HG03342 (cell line): ENCODE results near the gene PGM1.
A peak's percentile ranks its signal among the peaks of the same experiment; 100 is the strongest.

Experiments
- ATAC-seq: cut with Tn5 transposase; IDR thresholded peaks from one replicate; pipeline ENCODE4 v1.9.1; 2021; ENCODE audit warnings: mild to moderate bottlenecking, moderate library complexity; ENCODE audit not compliant: unreplicated experiment

The PGM1 gene

DNA sequence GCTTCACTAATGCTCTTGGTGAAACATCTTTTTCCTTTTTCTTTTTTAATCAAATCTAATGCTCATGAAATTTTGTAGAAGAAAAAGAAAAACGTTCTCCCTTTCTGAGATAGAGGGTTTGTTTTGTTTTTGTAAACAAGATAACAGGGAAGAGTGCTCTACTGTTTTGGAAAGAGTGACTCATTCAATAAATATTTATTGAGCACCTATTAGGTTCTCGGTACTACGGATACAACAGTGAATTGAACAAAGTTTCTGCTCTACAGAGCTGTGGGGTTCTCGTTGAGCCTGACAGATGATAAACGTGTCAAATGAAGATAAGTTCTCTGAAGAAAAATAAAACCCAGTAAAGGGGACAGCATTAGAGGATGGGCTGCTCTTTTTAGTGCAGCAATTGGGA is 7.0 kb downstream of the PGM1 start:
- no peak for ATAC-seq

DNA sequence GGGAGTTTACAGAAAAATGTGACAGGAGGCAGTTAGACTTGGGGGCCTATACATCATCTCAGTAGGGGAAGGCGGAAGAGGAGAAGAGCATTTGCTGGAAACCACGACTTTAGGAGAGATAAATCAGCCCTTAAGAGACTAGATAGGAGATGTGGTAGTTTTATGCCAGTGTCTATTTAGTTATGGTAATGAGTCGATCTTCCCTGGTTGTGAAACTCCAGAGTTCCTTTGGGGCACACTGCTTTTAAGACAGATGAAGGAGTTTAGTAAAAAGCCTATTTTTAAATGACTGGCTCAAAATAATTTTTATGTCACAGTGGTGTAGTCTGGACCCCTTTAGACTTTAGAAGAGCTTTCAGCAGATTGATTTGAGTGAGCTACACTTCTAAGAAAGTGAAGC is 7.8 kb downstream of the PGM1 start:
- ATAC-seq: no peak

DNA sequence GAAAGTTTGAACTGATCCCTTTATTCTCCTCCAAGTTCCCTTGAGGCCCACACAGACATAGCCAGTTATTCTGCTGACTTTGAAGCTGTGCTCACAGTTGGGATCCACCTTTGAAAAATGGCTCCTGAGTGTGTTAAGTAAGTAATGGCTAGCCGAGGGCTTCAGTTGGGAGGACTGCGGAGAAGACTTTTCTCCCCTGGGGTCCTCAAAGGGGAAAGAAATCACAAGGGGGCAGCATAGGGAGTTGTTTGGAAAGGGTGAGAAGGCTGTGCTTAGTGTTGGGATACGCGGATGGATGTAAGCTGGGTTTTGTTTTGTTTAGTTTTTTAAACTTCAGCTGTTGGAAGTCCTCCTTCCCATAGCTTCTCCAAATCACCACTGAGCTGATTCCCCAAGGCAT is 8.3 kb downstream of the PGM1 start:
- ATAC-seq: no peak

DNA sequence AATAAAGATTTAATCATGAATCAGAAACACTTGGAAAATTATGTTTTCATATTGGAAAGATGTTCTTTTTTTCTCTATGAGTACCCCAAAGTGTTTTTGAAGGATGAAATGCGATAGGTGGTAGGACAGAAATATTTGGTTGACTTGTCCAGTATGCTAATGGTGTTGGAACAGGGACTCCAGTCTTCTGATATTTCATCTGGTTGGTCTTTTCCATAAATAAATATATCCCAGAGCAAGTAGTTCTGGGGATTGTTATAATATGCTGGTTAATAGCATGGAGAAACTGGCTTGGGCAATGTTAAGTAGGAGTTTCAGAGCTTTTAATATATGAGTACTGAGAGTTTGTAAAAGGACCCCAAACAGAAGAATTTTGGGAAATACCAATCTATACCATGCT is 8.7 kb downstream of the PGM1 start:
- no peak for ATAC-seq

DNA sequence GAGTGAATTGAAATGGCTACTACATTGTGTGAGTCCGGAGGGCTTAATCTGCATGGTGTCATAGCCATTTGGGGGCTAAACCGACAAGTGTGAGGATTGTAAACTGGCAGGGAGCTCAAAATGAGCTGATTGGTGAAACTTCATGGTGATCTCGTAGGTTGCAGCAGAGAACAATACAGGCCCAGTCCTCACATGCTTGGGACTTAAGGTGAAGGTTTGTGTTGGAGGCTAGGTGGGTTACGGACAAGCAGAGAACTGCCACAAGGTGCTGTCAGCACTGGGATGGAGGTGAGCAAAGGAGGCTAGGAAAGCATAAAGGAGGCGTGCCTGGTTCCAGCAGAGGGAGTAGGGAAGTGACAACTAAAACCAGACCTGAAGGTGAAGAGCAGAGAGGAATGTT is 9.4 kb downstream of the PGM1 start:
- no peak for ATAC-seq

DNA sequence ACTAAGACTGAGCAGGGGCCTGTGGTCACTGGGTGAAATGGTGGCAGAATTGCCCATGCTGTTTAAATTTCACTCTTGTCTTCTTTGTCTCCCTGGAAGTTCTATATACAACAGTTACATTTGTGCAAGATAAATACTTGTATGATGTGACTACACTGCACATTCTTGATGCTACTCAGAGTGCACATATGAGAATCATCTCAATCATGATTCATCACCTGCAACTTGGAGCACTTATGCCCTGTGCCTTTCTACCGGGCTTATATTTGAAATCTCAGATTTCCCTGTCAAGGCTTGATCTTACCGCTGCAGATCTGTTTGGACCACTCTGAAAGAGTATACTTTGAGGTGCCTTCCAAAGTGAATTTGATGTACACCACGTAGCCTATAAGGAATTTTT is 10.6 kb downstream of the PGM1 start:
- no peak for ATAC-seq

DNA sequence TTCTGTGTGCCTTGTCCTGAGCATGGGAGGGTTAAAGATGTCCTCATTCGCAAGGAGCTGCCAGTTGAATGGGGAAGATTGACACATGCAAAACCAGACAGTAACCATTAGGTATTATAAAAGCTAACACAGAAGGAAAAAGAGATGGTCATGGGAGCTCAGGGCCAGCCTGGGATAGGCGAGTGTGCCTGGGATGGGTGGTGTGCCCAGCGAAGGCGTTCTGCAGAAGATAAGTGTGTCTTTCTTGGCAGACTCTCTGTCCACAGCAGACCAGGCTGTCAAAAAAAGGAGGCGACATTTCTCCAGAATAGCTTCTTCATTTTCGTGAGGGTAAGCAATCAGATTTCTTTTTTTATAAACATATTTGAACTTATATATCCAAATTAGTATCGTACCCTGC is 14.1 kb downstream of the PGM1 start:
- no peak for ATAC-seq

DNA sequence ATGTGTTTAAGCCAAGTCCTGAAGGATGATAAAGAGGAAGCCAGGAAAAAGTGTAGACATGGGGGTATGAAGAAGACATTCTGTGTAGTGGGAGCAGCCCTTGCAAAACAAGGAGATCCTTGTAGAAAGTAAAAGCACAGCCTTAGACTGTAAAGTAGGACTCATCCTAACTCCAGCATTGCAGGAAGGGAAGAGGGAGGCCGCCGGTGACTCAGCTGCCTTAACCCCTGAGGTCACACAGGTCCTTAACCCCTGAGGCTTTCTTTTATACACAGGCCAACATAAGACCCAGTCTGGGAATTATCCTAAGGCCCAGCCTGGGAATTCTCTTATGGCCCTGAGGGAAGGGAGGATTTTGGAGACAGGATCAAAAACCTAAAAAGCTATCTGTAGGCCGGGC is 18.0 kb downstream of the PGM1 start:
- ATAC-seq: no peak

DNA sequence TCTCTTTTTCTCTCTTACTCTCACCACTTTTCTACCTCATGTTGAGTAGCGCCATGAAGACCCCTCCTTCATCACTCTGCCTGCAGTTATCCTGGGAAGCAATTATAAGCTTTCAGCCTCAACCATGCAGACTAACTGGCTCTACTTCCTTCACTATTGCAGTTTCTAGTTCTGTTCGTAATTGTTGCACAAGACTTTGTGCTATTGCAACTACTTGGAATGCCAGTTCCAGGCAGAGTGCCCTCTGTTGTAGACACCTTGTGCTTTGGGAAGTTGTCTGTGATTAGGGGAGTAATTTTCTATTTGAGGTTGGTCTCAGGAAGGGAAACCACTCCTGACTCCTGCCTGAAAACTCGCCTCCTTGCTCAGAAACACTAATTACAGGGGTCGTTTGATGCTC is 19.4 kb downstream of the PGM1 start:
- ATAC-seq: no peak

DNA sequence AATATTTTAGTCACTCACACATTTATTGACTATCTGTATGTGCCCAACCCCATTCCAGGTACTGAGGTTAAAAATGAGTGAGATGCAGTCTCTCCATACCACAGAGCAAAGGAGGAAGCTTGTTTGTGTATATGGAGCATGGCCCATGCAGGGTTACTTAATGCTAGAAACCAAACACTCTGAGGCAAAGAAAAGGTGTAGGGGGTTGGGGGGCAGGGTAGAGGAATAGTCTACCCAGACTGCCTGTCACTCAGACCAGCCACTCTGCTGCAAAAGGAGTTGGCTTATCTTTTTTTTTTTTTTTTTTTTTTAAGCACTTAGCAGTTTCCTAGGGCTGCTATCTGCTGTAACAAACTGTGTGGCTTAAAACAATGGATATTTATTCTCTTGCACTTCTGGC is 19.8 kb downstream of the PGM1 start:
- ATAC-seq: no peak

DNA sequence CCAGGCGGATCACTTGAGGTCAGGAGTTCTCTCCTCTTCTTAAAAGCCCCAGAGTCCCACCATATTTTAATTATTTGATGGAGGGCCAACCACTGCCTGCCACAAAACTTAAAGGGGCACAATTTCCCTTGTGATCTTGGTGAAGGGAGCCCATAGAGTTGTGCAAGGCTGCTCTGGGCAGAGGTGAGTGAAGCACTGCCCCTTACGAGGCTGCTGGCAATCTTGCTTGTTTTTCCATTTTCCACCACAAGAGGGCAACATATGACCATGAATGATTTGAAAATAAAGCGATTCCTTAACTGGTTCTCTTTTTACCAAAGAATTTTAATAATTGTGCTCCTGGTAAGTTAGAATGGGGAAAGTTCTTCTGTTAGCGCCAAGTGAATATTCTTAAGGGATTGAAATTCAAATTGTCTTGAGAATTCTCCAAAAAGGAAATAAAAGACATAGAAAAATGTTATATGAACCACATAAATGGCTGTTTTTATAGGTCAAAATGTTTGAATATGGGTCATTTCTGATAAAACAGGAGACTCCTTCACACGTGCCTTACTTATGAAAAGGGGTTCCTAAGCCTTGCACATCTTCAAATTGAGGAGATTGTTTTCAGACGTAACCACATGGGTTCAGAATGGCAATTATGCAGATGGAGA is 22.7 kb downstream of the PGM1 start:
- peak; percentile 63 for ATAC-seq

DNA sequence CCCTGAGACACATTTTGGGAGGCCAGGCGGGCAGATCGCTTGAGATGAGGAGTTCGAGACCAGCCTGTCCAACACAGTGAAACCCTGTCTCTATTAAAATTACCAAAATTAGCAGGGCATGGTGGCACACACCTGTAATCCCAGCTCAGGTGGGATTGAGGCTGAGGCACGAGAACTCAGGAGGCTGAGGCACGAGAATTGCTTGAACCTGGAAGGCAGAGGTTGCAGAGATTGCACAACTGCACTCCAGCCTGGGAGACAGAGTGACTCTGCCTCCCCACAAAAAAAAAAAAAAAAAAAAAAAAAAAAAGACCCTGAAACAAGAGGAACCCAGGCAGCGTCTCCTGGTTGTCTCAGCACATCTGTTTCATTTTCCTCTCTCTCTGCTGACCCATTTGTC is 24.2 kb downstream of the PGM1 start:
- ATAC-seq: no peak

DNA sequence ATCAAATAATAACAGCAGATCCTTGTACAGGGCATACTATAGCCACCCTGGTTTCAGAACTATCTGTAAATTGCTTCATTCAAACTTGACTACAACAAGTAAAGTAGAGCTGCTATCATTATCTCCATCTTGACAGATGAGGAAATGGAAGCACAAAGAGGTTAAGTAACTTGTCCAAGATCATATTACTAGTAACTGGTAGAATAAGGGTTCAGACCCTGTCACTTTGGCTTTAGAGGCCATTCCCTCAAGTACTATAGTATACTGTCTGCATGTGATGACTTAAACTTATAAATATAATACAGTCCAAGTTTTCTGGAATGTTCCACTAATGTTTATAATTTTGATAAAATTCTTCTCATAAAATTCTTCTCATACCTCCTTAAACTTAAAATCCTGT is 24.8 kb downstream of the PGM1 start:
- no peak for ATAC-seq

DNA sequence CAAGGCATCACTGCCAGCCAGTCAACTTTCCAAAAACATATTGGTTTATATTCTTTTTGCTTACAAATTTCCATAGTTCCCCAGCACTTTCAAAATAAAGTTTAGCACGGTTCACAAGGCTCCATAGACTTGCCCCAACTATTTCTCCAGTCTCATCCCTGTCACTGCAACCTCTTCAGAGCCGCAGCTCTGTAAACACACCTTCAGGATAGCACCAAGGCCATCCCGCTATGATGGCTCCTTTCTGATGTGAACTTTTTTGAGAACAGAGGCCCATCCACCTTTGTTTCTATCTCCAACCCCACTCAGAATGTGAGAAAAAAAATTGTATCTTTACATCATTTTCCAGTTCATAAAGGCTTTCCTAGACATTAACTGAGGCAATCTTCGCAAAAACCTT is 26.3 kb downstream of the PGM1 start:
- ATAC-seq: no peak

DNA sequence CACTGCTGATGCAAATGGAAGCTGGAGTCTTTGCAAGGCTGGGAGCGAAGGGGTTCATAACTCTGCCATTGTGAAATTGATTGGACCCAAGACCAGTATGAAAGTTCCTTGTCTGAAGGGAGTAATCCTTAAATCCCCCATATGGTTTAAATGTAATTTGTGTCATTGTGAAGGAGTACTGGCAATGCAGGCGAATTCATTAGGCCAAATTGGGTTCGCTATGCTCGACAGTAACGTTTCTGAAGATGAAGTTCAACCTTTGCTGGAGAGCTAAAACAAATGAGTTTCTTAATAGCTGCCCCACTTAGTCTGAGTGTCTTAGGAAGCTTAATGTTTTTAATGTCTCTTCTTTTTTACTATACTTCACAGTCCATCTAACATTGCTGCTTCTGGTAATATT is 27.5 kb downstream of the PGM1 start:
- no peak for ATAC-seq

DNA sequence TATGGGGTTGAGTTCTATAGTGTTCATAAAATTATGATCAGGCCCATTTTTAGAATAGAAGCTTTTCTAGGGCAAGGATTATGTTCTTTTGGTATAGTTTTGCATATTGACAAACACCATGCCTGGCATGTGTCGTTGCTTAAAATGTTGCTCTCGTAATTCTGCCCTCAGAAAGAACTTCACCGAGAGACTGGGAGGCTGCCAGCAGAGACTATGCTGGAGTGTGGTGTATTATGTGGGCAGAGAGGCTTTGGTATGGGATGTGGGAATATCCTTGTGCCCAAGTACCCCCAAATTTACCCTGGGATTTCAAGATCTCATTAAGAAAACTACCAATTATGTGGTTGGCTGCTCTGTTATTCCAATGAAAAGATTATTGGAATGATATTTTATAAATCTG is 27.9 kb downstream of the PGM1 start:
- ATAC-seq: no peak

DNA sequence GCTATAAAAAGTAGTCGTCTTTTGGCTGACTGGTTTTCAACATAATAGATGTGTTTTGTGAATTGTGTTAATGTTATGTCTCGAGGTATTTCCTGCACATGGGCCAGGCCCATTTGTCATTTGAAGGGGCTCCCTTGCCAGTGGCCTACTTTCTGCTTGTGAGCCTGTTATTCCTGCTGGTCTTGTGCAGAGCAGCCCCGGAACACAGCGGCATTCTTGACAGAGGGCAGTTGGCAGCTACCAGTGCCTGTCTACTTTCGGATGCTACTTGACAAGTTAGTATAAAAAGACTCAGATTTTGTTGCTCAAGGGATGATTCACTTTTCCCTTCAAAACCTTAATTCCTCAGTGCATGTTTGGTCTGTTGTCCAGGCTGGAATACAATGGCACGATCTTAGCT is 28.5 kb downstream of the PGM1 start:
- no peak for ATAC-seq

DNA sequence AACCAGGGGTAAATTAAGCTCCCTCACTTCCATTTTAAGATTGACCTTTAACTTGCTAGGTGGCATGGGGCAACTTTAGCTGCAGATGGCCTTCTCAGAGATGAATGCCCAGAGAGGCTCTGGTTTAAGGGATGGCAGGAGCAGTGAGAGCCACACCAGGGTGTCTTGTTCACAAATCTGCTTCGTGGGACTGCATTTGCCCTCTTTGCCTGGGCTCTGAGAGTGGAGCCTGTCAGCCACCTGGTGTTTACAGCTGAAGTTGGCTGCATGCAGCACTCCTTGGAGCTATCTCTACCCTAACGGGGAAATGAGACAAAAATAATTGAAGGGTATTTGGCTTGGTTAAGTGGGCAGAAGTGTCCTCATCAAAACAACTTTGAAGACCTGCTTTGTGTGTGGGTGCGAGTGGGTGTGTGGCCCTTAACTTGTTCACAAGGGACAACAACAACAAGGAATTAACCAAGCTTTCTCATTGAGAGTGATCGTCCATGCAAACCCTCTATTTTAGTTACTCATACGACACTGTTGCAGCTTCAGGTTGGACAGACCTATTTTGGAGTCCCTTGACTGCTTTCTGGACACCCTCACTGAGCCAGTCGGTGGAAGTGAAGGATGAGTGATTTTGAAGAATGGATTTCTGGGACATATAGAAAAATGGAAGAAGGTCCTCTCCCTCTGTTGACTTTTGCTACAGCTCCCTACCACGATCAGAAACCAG is 29.8 kb downstream of the PGM1 start:
- ATAC-seq: no peak

DNA sequence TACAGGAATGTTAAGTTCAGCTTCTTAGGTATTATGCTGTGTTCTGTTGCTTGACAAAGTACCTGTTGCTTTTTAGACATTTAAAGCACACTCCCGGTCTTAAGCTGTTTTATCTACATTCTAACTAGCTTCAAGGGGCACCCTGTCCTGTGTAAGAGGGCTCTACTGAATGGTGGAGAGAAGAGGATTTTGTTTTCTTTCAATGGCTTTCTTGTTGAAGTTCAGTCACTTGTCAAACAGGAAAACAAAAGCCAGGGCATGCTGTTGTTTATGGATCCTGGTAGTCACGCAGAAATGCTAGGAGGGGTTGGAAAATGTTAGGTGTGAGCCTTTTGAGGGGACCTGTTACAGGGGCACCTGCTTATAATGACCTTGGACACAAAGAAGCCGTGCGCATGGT is 30.7 kb downstream of the PGM1 start:
- ATAC-seq: no peak

DNA sequence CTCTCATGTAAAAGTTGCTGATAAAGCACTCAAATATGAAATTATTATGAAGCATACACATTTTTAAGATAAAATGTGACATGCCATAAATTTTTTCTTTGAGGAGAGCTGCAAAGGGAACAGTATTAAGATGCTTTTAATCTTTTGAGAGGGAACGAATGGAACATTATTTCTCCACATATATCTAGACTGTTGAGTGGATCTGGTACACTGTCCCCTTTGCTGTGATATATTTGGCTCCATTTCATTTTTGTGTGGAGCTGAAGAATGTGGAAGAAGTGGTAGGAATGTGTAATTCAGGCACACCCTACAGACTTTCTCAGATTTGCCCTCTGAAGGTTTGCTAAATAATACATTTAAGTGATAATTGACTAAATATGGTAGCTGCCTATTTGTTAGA is 31.7 kb downstream of the PGM1 start:
- ATAC-seq: no peak

DNA sequence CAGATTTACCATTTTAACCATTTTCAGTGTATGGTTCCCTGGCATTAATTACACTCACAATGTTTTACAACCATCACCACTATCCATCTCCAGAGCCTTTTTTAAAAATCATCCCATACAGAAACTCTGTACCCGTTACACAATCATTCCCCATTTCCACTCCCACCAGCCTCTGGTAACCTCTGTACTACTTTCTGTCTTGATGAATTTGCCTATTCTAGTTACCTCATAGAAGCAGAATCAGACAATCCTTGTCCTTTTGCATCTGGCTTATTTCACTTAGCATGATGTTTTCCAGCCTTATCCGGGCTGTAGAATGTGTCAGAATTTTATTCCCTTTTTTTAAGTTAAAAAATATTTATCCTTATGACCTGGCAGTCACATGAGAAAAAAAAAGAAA is 33.0 kb downstream of the PGM1 start:
- ATAC-seq: no peak

DNA sequence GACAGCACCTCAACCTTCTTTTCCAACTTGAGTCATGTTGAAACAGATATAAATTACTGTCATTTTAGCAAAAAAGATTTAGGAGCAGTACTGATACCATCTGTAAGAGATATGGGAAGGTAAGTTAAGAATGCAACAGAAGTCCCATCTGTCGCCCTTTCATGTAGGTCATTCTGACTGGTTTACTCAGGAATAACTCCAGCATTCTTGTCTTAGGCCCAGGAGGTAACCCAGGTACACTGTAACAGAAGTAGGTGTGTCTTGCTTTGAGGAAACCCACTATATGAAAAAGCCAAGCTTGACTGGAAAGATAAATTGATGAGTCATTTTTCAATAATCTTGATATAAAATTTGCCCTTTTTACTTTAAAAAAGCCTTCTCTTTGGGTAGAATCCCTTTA is 35.4 kb downstream of the PGM1 start:
- ATAC-seq: no peak

DNA sequence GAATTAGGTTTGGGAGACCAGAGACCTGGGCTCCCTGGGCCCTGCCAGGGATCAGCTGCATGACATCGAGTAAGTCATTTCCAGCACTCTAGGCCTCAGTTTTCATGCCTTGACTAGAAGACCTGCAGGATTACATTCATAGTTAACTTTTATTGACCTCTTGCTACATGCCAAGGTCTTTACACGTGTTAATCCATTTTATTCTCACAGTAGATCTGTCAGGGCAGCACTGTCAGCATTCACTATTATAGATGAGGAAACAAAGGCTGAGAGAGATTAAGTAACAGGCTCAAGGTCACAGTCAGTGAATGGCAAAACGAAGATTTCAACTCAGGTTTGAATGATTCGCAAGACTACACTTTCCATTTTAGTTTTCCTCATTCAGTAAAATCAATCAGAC is 37.0 kb downstream of the PGM1 start:
- no peak for ATAC-seq
